ENCODE measurements around the gene RGL2. TPM values are rescaled to one million over a fixed set of nuclear protein-coding genes. Genes with fewer than 3 reads are reported as not detected.
"Not testable (repeated sequence)": the region's sequence is repeated elsewhere in the genome, so short reads cannot be mapped to it uniquely, and the experiment has no call there.

Gene RGL2, protein sequence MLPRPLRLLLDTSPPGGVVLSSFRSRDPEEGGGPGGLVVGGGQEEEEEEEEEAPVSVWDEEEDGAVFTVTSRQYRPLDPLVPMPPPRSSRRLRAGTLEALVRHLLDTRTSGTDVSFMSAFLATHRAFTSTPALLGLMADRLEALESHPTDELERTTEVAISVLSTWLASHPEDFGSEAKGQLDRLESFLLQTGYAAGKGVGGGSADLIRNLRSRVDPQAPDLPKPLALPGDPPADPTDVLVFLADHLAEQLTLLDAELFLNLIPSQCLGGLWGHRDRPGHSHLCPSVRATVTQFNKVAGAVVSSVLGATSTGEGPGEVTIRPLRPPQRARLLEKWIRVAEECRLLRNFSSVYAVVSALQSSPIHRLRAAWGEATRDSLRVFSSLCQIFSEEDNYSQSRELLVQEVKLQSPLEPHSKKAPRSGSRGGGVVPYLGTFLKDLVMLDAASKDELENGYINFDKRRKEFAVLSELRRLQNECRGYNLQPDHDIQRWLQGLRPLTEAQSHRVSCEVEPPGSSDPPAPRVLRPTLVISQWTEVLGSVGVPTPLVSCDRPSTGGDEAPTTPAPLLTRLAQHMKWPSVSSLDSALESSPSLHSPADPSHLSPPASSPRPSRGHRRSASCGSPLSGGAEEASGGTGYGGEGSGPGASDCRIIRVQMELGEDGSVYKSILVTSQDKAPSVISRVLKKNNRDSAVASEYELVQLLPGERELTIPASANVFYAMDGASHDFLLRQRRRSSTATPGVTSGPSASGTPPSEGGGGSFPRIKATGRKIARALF
- total RNA-seq: 59.4 TPM
- long read RNA-seq, transcript RGL2-238 (17 exons, 2,687 nt): minor isoform, 13 of 213 reads
- long read RNA-seq, transcript RGL2-247 (18 exons, 3,278 nt): major isoform, 94 of 213 reads
- long read RNA-seq, partial matches to known transcripts: 69 of 213 reads
- long read RNA-seq, other reads (novel, unspliced or antisense): 37 of 213 reads

DNA sequence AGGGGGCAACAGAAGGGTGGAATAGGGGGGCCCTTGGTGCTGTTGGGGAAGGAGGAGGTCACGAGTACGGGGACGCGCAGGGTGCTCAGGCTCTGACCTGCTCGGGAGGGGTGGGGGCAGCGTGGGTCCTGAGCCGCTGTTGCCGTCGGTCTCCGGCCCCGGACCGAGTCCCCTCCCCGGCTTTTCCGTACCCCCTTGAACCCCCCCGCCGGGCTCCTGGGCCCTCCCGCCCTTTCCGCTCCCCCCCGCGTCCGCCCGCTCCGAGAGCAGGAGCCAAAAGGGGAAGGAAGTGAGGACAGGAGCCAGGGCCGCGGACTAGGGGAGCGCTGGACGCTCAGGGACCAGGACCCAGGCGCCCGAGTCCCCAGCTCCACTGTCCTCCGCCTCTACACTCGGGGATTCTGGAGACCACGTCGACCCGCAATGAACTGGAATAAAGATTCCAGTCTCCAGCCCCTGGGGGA is at the start of gene RGL2:
Gene RGL2, minus strand, starts transcription at position 170 of the 464 bp plus-strand sequence. CDS start 332 bp downstream, outside the sequence.
- intact Hi-C loops (cut with micrococcal nuclease): no loop called here
- DNase-seq (peak; percentile 91), ATAC-seq (peak; percentile 82)

DNA sequence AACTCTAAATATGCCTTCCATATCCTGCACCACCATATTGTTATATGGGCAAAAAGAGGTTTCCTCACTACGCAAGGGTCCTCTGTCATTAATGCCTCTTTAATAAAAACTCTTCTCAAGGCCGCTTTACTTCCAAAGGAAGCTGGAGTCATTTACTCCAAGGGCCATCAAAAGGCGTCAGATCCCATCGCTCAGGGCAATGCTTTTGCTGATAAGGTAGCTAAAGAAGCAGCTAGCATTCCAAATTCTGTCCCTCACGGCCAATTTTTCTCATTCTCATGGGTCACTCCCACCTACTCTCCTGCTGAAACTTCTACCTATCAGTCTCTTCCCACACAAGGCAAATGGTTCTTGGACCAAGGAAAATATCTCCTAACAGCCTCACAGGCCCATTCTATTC is 49.1 kb upstream of the RGL2 start:
- intact Hi-C loops (cut with micrococcal nuclease): no loop called here
- no peak for DNase-seq
- ATAC-seq: no peak

DNA sequence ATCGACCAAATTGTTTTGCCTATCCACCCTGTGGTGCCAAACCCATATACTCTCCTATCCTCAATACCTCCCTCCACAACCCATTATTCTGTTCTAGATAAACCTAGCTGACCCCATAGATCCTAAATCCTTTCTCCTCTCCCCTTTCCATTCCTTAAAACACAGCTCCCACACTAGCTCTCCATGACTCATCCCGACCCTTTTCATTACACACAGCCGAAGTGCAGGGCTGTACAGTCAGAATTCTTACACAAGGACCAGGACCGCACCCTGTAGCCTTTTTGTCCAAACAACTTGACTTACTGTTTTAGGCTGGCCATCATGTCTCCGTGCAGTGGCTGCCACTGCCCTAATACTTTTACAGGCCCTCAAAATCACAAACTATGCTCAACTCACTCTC is 48.2 kb upstream of the RGL2 start:
- intact Hi-C loops (cut with micrococcal nuclease); DNase-seq; ATAC-seq: not testable (repeated sequence)

DNA sequence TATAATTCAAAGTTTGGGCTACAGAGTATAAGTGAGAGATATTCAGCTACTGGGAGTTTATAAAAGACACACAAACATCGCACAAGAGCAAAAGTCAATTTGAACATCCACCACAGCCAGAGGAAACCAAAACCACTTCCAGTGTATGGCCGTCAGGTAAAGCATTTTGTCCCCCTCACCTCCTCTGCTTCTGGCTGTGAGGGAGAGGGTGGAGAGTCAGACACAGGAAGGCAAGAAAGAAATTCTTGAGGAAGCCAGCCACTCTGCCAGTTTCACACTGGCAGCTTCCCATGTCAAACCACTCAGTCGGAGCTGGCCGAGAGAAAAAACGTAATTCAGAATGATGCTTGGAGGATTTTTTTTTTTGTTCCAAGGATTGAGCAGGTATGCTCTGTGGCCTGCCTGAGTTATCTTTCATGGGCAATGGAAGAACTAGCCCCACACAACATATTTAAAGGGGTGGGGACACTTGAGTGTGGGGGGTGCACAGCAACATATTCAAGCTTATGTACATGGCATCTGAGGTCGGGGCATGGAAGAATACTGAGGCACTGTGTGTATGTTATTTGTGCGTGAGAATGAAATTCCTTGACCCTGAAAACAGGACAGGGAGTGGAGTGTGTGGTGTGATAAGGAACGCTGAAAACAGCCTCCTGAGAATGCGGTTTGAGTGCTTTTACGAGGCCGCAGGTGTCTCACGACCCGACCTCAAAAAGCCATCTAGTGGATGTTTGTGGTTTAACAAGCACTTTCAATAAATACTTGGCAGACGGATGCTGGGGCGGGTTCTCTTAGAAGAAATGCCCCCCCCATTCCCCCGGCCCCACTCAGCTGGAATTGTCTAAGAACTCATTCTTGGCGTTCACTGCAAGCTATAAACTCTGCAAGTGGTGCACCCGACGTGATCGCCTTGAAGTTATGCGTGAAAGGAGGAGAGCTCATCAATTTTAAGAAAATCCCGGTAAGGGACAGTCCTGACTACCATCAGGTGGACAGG is 46.3 kb upstream of the RGL2 start:
- intact Hi-C loops (cut with micrococcal nuclease): no loop called here
- DNase-seq: peak; percentile 47
- ATAC-seq: peak; percentile 65

DNA sequence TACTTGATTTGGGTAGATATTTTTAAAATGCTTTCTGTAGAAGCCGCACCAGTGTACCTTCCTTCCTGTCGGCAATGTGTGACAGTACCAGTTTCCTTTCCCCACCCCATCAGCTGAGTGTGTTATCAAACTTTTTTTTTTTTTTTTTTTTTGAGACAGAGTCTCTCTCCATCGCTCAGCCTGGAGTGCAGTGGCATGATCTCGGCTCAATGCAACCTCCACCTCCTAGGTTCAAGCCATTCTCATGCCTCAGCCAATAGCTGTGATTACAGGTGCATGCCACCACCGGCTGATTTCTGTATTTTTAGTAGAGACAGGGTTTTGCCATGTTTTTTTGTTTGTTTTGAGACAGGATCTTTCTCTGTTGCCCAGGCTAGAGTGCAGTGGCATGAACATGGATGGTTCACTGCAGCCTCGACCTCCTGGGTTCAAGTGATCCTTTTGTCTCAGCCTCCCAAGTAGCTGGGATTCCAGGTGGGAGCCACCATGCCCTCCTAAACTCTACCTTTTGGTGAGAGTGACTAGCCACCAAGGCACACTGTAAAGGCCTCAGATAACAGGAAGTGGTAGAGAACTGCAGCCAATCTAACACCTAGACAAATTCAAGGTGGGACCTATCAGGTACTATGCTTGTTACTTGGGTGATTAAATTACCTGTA is 45.3 kb upstream of the RGL2 start:
- no peak for ATAC-seq
- intact Hi-C loops (cut with micrococcal nuclease): no loop called here
- DNase-seq: no peak

DNA sequence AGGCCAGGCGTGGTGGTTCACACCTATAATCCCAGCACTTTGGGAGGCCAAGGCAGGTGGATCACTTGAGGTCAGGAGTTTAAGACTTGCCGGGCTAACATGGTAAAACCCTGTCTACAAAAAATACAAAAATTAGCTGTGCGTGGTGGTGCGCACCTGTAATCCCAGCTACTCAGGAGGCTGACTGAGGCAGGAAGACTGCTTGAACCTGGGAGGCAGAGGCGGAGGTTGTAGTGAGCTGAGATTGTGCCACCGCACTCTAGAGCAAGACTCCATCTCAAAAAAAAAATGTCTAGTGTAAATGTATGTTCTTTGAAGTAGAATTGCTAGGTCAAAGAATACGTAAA is 44.8 kb upstream of the RGL2 start:
- DNase-seq; intact Hi-C loops (cut with micrococcal nuclease); ATAC-seq: not testable (repeated sequence)

DNA sequence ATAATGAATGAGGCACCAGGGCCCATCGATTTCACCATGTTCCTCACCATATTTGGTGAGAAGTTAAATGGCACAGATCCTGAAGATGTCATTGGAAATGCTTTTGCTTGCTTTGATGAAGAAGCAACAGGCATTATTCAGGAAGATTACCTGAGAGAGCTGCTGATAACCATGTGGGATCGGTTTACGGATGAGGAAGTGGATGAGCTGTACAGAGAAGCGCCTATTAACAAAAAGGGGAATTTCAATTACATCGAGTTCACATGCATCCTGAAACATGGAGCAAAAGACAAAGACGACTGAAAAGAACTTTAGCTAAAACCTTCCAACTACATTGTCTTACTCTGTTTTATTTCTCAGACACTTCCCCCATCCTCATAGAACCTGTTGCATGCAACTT is 40.5 kb upstream of the RGL2 start:
- no peak for DNase-seq
- intact Hi-C loops (cut with micrococcal nuclease): no loop called here
- no peak for ATAC-seq

DNA sequence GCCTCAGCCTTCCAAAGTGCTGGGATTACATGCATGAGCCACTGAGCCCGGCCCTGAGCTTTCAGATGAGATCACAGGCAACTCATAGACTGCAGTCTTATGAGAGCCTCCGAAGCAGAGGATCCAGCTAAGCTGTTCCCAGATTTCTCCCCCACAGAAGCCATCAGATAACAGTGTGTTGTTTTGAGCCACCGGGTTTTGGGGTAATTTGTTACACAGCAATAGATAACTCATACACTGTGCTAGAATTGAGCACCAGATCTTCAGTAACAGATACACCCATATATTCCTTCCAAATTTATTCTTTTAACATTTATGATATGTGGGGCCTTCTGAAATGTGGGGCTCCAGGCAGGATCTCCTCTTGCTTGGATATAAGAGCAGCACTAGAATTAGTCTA is 37.8 kb upstream of the RGL2 start:
- intact Hi-C loops (cut with micrococcal nuclease): no loop called here
- ATAC-seq (no peak), DNase-seq (no peak)

DNA sequence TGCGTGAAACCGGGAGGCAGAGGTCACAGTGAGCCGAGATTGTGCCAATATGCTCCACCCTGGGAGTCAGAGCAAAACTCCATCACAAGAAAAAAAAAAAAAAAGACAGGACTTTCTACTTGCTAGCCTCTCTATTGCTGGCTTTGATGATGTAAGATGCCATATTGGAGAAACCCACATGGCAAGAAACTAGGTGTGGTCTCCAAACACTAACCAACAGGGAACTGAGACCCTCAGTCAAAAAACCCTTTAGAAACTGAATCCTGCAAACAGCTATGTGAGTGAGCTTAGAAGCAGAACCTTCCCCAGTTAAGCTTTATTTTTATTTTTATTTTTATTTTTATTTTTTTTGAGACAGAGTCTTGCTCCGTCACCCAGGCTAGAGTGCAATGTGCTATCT is 37.2 kb upstream of the RGL2 start:
- ATAC-seq (no peak), DNase-seq (no peak)
- intact Hi-C loops (cut with micrococcal nuclease): no loop called here

DNA sequence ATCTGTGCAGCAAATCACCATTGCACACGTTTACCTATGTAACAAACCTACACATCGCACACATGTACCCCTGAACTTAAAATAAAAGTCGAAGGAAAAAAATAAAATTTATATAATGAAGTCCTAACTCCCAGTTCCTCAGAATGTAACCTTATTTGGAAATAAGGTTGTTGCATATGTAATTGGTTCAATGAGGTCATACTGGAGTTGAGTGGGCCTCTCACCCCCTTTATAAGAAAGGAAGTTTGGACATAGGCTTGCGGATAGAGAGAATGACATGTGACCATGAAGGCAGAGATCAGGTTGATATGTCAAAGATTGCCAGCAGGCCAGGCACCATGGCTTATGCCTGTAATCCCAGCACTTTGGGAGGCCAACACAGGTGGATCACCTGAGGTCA is 34.9 kb upstream of the RGL2 start:
- intact Hi-C loops (cut with micrococcal nuclease): no loop called here
- DNase-seq: no peak
- no peak for ATAC-seq

DNA sequence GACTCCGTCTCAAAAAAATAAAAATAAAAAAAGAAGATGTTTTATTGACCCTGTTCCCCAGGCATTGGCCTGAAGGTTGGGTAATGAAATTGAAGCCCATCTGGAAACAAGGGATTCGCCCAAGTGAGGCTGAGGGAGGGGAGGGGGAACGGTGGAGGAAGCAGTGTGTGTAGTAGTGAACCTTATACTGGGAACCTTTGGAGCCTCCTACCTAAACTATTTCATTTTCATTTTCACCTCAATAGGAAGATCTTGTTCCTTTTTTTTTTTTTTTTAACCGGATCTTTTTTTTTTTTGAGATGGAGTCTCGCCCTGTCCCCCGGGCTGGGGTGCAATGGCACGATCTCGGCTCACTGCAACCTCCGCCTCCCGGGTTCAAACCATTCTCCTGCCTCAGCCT is 32.0 kb upstream of the RGL2 start:
- DNase-seq (no peak), ATAC-seq (no peak)
- intact Hi-C loops (cut with micrococcal nuclease): no loop called here

DNA sequence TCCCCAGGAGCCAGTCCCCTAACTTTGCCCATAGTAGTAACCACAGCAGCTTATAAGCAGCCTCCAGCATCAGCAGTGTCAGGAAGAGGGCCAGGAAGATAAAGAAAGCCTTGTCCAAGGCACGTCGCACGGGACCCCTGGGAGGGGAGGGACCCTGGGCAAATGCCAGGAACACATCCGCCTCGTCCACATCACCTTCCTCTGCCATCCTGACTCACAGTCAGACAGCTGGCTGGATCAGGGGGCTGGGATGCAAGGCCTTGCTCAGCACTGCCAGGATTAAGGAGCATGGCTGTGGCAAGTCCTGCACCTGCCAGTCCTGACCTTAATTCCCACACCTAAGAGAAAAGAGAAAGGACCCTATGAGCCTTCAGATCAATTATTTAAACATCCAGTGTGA is 30.3 kb upstream of the RGL2 start:
- intact Hi-C loops (cut with micrococcal nuclease): no loop called here
- no peak for ATAC-seq
- no peak for DNase-seq

DNA sequence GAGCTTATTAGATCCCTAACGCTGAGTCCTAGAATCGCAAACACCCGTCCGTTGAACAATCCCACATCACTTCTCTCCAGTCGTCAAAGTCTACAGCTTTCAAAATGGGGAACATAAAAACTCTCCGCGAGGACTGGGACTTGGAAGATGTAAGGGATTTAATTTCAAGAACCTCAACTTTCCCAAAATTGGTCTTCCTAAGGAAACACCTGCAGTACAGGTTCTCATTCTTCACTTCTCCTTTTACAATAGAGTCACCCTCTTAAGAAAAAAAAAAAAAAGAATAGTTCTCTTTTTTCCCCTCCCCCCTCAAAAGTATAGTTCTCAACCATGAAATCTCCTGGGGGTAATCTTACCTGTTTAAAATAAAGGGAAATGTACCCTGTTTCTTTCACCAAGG is 25.4 kb upstream of the RGL2 start:
- ATAC-seq (no peak), DNase-seq (no peak)
- intact Hi-C loops (cut with micrococcal nuclease): no loop called here

DNA sequence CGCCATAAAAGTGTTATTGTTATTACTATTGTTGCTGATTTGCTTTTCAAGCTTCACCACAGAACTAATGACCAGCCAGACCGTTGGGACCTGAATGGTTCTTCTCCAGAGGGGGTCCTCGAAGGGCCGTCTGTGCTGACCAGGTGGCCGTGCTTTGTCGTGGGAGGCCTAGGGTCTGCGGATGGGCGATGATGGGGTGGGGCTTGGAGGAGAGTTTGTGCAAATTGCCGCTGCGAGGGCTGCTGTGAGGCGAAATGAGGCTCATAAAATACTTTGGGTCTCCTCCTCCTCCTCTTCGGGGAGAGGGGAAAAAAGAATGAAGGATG is 24.8 kb upstream of the RGL2 start:
- no peak for ATAC-seq
- DNase-seq: no peak
- intact Hi-C loops (cut with micrococcal nuclease): no loop called here

DNA sequence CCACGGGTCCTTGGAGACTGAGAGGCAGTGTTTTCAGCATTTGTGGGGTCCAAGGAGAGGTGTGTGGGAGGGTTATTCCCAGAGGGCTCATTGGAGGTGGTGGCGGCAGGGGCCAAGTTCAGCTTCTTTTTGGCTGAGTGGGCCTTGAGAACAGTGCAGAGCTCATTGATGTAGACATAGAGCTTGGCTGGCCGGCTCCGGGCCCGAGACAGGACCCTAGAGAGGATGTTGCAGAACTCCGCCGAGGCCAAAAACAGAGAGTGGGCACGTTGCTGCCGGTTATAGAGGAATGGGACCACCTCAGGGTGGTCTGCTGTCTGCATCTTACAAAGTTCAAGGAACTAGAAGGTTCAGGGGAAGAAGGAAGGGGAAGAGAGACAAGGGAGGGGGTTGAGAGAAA is 22.5 kb upstream of the RGL2 start:
- ATAC-seq: no peak
- intact Hi-C loops (cut with micrococcal nuclease): no loop called here
- no peak for DNase-seq

DNA sequence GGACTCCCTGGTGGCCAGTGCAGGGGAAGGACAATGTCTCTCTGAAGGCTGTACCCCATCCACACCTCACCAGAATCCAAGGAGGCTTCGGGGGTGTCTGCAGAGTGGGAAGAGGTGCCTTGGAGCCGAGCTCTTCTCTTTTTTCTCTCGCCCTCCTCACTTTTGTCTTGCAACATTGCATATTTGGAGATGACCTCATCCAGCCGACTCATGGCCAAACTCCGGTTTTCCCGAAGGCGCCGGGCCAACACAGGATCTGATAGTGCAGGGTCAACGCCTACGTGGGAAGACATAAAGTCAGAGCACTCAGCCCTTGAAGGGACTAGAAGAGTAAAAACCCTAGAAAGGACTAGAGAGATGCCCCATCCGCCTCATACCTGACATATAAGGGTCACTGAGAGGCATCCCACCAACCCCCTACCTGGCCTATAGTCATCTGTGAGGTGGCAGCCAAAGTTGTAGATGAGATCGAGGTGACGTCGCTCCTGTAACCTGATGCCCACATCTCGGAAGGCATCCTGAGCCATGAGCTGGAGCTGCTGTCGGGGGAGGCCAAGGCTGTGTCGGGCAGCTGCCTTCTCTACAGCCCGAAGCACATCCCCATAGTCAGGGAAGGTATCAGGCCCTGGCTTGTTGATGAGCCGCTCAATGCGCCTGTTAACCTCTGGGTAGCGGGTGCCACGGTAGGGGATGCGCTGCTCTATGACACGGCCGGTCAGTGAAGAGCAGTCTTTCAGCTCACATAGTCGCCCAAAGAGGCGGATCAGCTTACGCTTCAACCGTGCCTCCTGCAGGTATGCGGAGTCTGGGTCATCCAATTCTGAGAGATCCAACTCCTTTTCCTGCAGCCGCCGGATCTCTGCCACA is 21.8 kb upstream of the RGL2 start:
- intact Hi-C loops (cut with micrococcal nuclease): no loop called here
- ATAC-seq (no peak), DNase-seq (peak; percentile 77)

DNA sequence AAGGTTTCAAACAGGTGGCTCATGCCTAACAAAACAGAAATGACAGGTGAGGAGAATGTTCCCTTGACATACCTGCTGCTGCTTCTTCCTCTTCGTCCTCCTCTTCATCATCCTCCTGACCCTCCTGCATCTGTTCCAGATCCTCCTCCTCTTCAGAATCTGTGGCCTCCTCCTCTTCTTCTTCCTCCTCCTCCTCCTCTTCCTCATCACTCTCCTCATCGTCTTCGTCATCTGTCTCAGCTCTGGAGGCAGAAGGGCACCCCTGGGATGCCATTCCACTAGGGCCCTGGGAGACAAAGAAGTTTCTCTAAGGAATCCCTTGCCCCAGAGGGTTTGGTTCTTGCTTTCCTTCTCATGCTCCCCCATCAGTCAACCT is 21.2 kb upstream of the RGL2 start:
- intact Hi-C loops (cut with micrococcal nuclease): no loop called here
- no peak for ATAC-seq
- DNase-seq: no peak

Data from left ventricle myocardium superior (tissue), 1 donor.